Measurements from ENCODE around the gene SYT7. TPM values are rescaled to one million over a fixed set of nuclear protein-coding genes. Genes with fewer than 3 reads are reported as not detected.

The SYT7 gene
- total and polyA plus RNA-seq, 2 donors (not counting 1 experiment from before 2014, with no cell fraction given), result not detected

DNA sequence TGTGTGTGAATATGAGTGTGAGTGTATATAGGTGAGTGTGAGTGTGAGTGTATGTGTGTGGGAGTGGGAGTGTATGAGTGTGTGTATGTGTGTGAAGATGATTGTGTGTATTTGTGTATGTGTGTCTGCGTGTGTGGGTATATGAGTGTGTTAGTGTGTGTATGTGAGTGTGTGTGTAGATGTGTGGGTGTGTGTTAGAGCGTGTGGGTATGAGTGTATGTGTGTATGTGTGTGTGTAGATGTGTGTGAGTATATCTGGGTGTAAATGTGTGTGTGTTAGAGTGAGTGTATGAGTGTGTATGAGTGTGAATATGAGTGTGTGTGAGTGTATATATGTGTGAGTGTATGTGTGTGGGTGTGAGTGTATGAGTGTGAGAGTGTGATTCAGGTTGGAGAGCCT, 83.4 kb downstream of the SYT7 start:
- no peaks in the 10 kb centered on the region for H3K4me1 Mint-ChIP-seq
- no peak overlapping the region for H3K4me3 ChIP-seq (ENCODE audit: control extremely low read depth in 1 of 5, extremely low read depth in 1 of 5, insufficient read depth in 1 of 5, low read depth in 2 of 5, low read length in 4 of 5)
- H2AFZ ChIP-seq (ENCODE audit: insufficient read depth, low read depth, low read length, poor library complexity, severe bottlenecking), result no peak overlapping the region
- H3K9me3 Mint-ChIP-seq (ENCODE audit: insufficient read depth), result no peaks in the 10 kb centered on the region
- H3K4me2 ChIP-seq (replicated peaks; ENCODE audit: low read depth, low read length, poor library complexity, severe bottlenecking), result no peak overlapping the region
- POLR2A ChIA-PET, result no interaction called here
- no peaks in the 10 kb centered on the region for H3K79me2 ChIP-seq (ENCODE audit: control insufficient read depth, insufficient read depth, low read length)
- H4K20me1 ChIP-seq (ENCODE audit: control insufficient read depth, insufficient read depth, low read length, poor library complexity, severe bottlenecking), result no peaks in the 10 kb centered on the region
- no peak overlapping the region for H3K27ac ChIP-seq (ENCODE audit: low read length in 2 of 2)
- H3K27ac Mint-ChIP-seq, result no peak overlapping the region
- no peak for TF ChIP-seq EZH2 (IDR thresholded peaks at IDR 0.05; ENCODE audit: borderline replicate concordance, insufficient read depth, low read depth, low read length, poor library complexity, severe bottlenecking)
- no peak for TF ChIP-seq CTCF (IDR thresholded peaks at IDR 0.05)
- DNase-seq (no peak), ATAC-seq (ENCODE audit: low read depth) (no peak)
- CTCF ChIA-PET, result no interaction called here
- H3K9ac ChIP-seq (ENCODE audit: low read length), result no peak overlapping the region
- H3K36me3 ChIP-seq (replicated peaks in 1 of 2; ENCODE audit: control extremely low read depth in 1 of 2, control insufficient read depth in 1 of 2, extremely low read depth in 1 of 2, insufficient read depth in 2 of 2, low read length in 1 of 2), result no peaks in the 10 kb centered on the region
- H3K4me3 Mint-ChIP-seq, result no peak overlapping the region
- peaks cover 0 to 4% (median 0%) of the 10 kb centered on the region in 3 donors for H3K9me3 ChIP-seq (ENCODE audit: control extremely low read depth in 1 of 3, control insufficient read depth in 2 of 3, insufficient read depth in 1 of 3, low read length in 2 of 3)
- intact Hi-C loops (cut with micrococcal nuclease), result no loop called here
- no peaks in the 10 kb centered on the region for H3K27me3 ChIP-seq (replicated peaks in 1 of 4; ENCODE audit: control extremely low read depth in 1 of 4, control insufficient read depth in 3 of 4, insufficient read depth in 4 of 4, low read length in 3 of 4)
- no peaks in the 10 kb centered on the region for H3K27me3 Mint-ChIP-seq
- 93% methylated on average over 2 of the region's 2 CpGs for WGBS (ENCODE audit: insufficient coverage)
- no peaks in the 10 kb centered on the region for H3K4me1 ChIP-seq (ENCODE audit: control insufficient read depth in 2 of 2, insufficient read depth in 2 of 2, low read length in 2 of 2)

DNA sequence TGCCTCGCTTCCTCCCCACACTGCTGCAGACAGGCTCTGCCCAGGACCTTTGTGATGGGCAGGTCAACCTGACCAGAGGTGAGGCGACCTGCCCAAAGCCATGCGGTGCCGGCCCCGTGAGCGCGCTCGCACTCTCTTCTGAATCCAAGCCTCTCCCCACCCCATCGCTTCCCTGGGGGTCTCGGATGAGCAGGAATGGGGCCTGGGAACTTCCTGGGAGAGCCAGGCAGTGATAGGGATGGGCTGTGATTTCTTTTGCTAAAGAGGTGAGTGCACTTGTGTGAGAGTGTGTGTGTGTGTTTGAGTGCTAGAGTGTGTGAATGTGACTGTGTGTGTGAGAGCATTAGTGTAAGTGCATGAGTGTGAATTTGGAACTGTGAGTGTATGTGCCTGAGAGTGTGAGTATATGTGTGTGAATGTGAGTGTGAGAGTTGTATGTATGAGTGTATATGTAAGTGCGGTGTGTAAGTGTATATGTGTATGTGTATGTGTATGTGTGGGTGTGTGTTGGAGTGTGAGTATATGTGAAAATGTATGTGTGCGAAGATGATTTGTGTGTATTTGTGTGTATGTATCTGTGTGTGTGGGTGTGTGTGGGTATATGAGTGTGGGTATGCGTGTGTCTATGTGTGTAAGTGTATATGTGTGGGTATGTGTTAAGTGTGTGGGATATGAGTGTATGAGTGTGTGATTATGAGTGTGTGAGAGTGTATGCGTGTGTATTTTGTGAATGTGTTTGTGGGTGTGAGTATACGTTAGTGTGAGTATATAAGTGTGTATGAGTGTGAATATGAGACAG, 84.1 kb downstream of the SYT7 start:
- ChIA-PET POLR2A (no interaction called here), CTCF (no interaction called here)
- H3K27me3 ChIP-seq (replicated peaks in 1 of 4; ENCODE audit: control extremely low read depth in 1 of 4, control insufficient read depth in 3 of 4, insufficient read depth in 4 of 4, low read length in 3 of 4), result no peaks in the 10 kb centered on the region
- H3K27ac Mint-ChIP-seq, result no peak overlapping the region
- no peak overlapping the region for H2AFZ ChIP-seq (ENCODE audit: insufficient read depth, low read depth, low read length, poor library complexity, severe bottlenecking)
- no peaks in the 10 kb centered on the region for H4K20me1 ChIP-seq (ENCODE audit: control insufficient read depth, insufficient read depth, low read length, poor library complexity, severe bottlenecking)
- H3K4me1 Mint-ChIP-seq, result no peaks in the 10 kb centered on the region
- WGBS (ENCODE audit: insufficient coverage), result 99% methylated on average over 7 of the region's 15 CpGs
- peaks cover 4% of the 10 kb centered on the region for H3K27me3 Mint-ChIP-seq
- no peak overlapping the region for H3K4me3 ChIP-seq (ENCODE audit: control extremely low read depth in 1 of 5, extremely low read depth in 1 of 5, insufficient read depth in 1 of 5, low read depth in 2 of 5, low read length in 4 of 5)
- H3K4me2 ChIP-seq (replicated peaks; ENCODE audit: low read depth, low read length, poor library complexity, severe bottlenecking), result no peak overlapping the region
- DNase-seq (no peak), ATAC-seq (ENCODE audit: low read depth) (no peak)
- no peak overlapping the region for H3K27ac ChIP-seq (ENCODE audit: low read length in 2 of 2)
- H3K79me2 ChIP-seq (ENCODE audit: control insufficient read depth, insufficient read depth, low read length), result no peaks in the 10 kb centered on the region
- H3K9ac ChIP-seq (ENCODE audit: low read length), result no peak overlapping the region
- intact Hi-C loops (cut with micrococcal nuclease), result no loop called here
- no peaks in the 10 kb centered on the region for H3K9me3 Mint-ChIP-seq (ENCODE audit: insufficient read depth)
- no peak overlapping the region for H3K4me3 Mint-ChIP-seq
- TF ChIP-seq CTCF (IDR thresholded peaks at IDR 0.05) (no peak), EZH2 (IDR thresholded peaks at IDR 0.05; ENCODE audit: borderline replicate concordance, insufficient read depth, low read depth, low read length, poor library complexity, severe bottlenecking) (no peak)
- no peaks in the 10 kb centered on the region for H3K4me1 ChIP-seq (ENCODE audit: control insufficient read depth in 2 of 2, insufficient read depth in 2 of 2, low read length in 2 of 2)
- H3K36me3 ChIP-seq (replicated peaks in 1 of 2; ENCODE audit: control extremely low read depth in 1 of 2, control insufficient read depth in 1 of 2, extremely low read depth in 1 of 2, insufficient read depth in 2 of 2, low read length in 1 of 2), result no peaks in the 10 kb centered on the region
- H3K9me3 ChIP-seq (ENCODE audit: control extremely low read depth in 1 of 3, control insufficient read depth in 2 of 3, insufficient read depth in 1 of 3, low read length in 2 of 3), result peaks cover 0 to 4% (median 0%) of the 10 kb centered on the region in 3 donors
